NB4 (cell line): ENCODE measurements around the gene TNFSF9.

Experiments
- DNase-seq: peaks from one replicate; pipeline ENCODE4 v3.0.0; 2010; ENCODE audit warnings: low read depth
- H3K4me3 ChIP-seq: one replicate; pipeline ENCODE4 v1.5.1; 2011; ENCODE audit warnings: mild to moderate bottlenecking, low read depth, low read length, moderate library complexity
- CTCF ChIP-seq: IDR thresholded peaks from one replicate; pipeline ENCODE4 v1.5.1; 2012; ENCODE audit warnings: low read depth, low read length
- MYC ChIP-seq: IDR thresholded peaks from 2 replicates; pipeline ENCODE4 v1.6.1; 2011; ENCODE audit warnings: low read depth, low read length
- POLR2A ChIP-seq: IDR thresholded peaks from 2 replicates; pipeline ENCODE4 v1.6.1; 2011; ENCODE audit warnings: mild to moderate bottlenecking; ENCODE audit not compliant: insufficient read length; ENCODE audit errors: extremely low read depth
- TF ChIP-seq, protein P1 (sequence below): IDR thresholded peaks from 2 replicates; pipeline ENCODE4 v1.6.1; 2011; ENCODE audit warnings: low read depth, low read length

The TNFSF9 gene

GRCh38 chr19:6572217-6572616 is 41.4 kb downstream of the TNFSF9 start:
- H3K4me3 ChIP-seq, result peak overlapping the region; percentile 21
- peak; percentile 96 for DNase-seq
- TF ChIP-seq, protein P1, sequence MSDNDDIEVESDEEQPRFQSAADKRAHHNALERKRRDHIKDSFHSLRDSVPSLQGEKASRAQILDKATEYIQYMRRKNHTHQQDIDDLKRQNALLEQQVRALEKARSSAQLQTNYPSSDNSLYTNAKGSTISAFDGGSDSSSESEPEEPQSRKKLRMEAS, result peak; percentile 86
- TF ChIP-seq MYC, result peak; percentile 77
- no peak for TF ChIP-seq POLR2A
- no peak for TF ChIP-seq CTCF

DNA sequence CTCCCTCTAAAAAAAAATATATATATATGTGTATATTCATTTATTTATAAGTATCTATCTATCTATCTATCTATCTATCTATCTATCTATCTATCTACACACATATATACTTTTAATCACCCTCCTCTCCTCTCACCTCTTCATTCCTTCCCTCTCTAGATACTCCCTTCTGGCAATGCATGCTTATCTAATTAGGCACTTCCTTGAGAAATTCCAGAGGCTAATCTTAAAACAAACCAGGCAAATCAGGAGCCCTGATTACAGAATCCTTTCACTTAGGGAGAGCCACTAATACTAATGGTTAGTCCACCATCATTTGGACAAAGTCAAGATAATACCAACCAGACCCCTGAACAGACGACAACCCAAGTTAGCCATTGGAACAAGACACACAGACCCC is 42.5 kb downstream of the TNFSF9 start:
- no peak for TF ChIP-seq MYC
- no peak for TF ChIP-seq CTCF
- TF ChIP-seq, protein P1, result no peak
- no peak for TF ChIP-seq POLR2A
- no peak for DNase-seq
- H3K4me3 ChIP-seq, result no peak overlapping the region

DNA sequence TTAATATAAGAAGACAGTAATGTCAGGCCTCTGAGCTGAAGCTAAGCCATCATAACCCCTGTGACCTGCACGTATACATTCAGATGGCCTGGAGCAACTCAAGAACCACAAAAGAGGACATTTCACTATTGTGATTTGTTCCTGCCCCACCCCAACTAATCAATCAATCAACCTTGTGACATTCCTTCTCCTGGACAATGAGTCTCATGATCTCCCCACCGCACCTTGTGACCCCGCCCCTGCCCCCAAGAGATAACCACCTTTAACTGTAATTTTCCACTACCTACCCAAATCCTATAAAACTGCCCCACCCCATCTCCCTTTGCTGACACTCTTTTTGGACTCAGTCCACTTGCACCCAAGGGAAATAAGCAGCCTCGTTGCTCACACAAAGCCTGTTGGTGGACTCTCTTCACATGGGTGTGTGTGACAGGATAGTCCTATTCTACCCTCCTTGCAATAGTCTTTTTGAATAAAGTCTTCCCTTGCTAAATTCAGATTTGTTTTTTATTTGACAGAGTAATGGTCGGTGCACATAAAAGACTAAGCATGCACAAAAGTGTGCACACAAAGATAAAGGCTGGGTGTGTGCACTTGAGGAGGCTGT is 46.1 kb downstream of the TNFSF9 start:
- TF ChIP-seq CTCF, result no peak
- TF ChIP-seq, protein P1, result no peak
- no peak for TF ChIP-seq POLR2A
- no peak for TF ChIP-seq MYC
- H3K4me3 ChIP-seq, result peak overlapping the region; percentile 32
- DNase-seq, result peak; percentile 38

DNA sequence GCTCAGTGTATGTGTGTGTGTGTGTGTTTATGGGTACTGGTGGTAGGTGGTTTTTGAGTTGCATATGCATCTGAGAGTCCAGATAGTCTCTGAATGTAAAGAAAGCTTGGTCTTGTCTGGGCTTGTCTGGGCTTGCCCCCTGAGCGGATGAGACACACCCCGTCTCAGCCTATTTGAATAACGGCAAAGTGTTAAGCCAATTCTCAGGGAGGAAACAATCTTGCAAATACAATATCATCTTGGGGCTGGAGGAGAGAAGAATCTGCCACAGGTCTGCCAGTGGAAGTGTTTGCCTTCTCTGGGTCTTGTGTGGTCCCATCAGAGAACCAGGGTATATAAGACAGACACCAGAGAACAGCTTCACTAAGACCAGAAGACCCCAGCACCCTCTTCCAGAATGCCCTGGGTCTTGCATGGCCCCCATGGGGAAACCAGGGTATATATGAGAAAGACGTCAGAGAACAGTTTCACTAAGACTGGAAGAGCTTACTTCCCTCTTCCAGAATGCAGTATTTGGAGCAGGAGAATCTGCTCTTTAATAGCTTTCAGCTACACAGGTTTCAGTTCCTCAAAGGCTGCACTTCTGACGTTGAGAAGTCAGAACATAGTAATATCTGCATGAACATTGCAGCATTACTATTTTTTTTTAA is 46.8 kb downstream of the TNFSF9 start:
- TF ChIP-seq CTCF, result no peak
- TF ChIP-seq POLR2A, result no peak
- TF ChIP-seq, protein P1, result no peak
- TF ChIP-seq MYC, result no peak
- H3K4me3 ChIP-seq, result peak overlapping the region; percentile 32
- DNase-seq, result peak; percentile 86

DNA sequence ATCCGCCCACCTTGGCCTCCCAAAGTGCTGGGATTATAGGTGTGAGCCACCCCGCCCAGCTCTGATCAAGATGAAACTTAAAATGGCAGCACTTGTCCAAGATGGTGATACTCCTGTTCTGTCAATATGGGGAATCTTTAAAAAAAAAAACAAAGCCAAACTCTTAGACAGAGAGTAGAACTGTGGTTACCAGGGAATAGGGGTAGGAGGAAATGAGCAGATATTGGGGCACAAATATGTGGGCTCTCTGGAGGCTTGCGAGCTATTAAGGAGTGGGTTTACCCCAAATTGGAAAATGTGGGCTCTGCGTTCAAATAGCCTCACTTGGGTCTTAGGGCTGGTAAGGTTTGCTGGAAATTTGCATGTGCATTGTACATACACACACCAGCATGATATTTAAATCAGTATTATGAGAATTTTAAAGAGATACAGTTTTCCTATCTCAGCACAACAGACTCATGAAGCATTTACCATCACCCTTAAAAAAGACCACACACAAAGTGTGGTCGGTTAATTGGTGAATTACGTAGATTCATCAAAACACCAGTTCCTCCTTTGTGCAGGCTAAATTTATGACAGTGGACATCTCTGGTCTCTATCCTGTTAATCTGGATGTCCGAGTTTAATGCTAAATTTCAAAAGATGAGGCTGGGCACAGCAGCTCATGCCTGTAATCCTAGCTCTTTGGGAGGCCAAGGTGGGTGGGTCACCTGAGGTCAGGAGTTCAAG is 48.8 kb downstream of the TNFSF9 start:
- DNase-seq, result no peak
- no peak for TF ChIP-seq MYC
- no peak for TF ChIP-seq CTCF
- TF ChIP-seq, protein P1, result no peak
- TF ChIP-seq POLR2A, result no peak

More for the DNA sequence above, 48.8 kb downstream of the TNFSF9 start:
- no peak overlapping the region for H3K4me3 ChIP-seq
